Erythroblast (primary cell): ENCODE data around the gene PITX2.
A peak's percentile ranks its signal among the peaks of the same experiment; 100 is the strongest.

Source experiments
- DNase-seq, 2 experiments: peaks; one replicate each; lab custom pipeline; 2025; lab: John Stamatoyannopoulos, UW
- GATA1 ChIP-seq: IDR thresholded peaks from 2 replicates; pipeline ENCODE4 v1.6.1; 2011; ENCODE audit warnings: low read depth, mild to moderate bottlenecking, control low read depth, low read length, moderate library complexity
- POLR2A ChIP-seq: IDR thresholded peaks from 2 replicates; pipeline ENCODE4 v1.6.1; 2011; ENCODE audit warnings: mild to moderate bottlenecking, low read length

The PITX2 gene

DNA sequence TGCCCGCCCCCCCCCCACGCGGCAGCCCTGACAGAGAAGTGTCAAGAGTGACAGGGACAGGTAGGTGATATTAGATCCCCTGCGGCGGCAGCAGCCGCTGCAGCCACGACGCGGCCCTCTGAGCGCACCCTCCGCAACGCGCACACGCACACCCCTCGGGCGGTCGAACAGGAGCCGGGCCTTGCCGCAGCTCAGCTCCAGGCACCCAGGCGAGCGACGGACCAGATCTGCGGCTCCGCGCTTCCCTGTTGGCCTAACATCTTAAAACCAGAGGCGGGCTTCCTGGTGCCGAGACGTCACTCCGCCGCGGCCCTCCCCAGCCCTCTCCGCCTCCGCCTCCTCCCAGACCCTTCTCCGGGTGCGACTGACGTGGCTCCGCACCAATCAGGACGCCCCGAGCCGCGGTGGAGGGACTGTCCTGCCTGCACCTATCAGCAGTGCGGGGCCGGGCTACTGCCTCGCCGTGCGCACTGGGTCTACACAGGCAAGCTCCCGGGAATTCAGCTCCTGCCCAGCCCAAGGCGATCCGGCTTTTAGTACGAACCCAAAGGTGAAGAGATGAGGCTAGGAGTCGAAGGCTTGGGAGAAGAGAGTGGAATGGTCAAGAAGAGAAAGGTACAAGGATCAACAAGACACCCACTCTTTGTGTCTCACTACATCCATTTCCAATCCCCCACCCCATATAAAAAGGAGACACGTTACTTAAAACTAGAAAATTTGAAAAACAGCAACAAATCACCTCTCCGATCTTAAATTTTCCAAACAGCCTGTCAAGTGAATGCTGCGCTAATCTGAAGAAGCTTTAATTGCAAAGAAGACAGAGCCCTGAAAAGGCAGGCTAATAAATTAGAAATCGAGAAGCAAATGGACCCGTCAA is at the start of gene PITX2:
TSS of gene PITX2 (minus strand) at position 237 of the 877 bp plus-strand sequence. CDS start 617 bp downstream, outside the sequence.
- TF ChIP-seq GATA1 = no peak
- no peak for TF ChIP-seq POLR2A
- DNase-seq = peak; percentile 58 to 63

DNA sequence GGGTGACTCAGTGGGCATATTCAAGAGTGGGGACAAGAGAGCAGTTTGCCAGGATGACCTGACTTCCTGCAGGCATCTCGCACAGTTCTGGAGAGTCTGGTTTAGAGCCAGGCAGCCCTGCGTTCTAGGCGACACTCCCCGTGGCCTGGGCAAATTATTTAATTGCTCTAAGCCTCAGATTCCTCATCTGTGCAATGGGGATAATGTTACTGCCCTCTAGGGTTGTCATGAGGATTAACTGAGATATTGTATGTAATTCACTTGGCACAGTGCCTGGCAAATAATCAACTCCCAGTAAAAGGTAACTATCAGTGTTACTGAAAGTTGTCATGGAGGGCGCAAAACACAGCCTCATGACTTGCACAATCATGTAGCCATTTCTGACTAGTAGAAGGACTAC is 48.8 kb upstream of the PITX2 start:
- DNase-seq = no peak
- no peak for TF ChIP-seq GATA1
- TF ChIP-seq POLR2A = no peak

DNA sequence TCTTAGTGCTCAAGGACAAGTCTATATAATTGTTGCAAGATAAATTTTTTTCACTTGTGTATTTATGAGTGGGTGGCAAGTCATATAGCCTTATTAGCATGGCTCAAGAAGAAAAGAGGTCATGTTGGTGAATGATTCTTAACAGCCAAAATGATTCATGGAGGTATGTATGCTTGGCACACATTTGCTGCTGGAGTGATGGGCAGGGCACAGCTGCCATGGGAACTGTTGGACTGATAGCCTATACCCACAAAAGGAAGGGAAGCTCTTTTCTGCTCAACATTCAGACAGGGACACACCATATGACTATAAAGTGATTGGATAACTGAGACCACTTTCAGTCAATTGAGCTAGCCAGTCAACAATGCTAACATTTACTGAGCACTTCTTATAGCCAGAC is 46.8 kb upstream of the PITX2 start:
- no peak for DNase-seq
- TF ChIP-seq POLR2A (no peak), GATA1 (no peak)

DNA sequence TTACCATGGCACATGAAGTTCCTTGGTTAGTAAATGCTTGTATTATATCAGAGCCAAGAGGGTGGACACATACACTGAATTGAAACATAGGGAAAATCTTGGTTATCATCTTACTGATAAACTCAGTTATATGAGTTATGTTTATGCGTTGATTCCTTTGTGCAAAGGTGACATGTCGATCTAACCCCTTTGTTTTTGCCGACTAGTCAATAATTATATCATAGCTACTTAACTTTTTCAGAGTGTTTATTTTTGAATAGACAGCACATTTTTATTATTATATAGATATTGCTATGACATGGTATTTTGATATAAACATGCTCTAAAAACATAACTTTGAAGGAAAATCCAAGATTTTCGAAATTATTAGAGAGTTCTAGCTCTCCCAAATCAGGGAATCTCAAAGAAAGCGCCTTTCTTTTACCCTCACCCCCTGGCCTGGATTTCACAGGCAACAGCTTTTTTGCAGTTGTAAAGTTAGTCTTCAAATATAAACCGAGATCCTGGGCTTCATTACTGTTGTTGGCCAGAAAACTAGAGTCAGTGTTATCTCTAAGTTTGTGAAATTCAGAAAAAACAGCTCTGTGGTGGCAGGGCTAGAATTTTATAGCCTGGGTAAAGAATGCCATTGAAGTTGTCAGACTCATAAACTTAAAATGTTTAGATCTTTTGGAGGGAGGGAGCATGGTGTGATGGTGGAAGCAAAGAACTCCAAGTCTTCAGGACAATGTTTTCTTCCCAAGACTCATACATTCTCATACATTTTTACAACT is 45.8 kb upstream of the PITX2 start:
- no peak for DNase-seq
- no peak for TF ChIP-seq GATA1
- TF ChIP-seq POLR2A = no peak

DNA sequence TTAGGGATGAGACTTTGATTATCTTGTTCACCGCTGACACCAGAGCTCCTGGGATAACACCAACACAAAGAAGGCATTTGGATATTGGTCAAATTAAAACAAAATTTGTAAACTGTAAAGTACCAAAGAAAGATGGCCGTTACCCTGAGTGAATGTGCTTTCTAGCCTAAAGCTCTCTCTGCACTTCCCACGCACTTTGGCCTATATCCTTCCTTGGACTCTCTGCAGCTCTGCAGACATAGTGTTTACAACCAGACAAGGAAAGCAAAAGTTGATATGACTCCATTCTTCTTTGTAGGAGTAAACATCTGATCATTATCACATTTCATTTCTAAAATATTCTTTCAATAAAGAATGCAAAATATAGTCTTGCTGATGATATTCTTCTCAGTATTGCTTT is 44.8 kb upstream of the PITX2 start:
- TF ChIP-seq POLR2A (no peak), GATA1 (no peak)
- DNase-seq = no peak

DNA sequence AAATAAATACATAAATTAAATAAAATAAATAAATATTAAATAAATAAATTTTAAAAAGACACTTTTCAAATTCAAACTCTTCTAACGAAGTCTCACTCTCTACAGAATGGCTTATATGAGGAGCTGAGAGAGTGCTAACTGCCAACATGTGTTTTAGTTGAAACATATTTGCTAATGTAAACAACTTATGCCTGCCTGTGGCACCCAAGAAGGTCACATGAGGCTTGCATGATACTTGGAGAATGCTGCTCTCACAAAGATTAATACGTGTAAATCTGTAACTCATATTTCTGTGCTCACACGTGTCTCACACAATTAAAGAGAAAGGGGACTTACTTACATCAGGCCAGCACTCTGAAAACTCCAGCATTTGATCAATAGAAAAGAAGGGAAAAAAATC is 43.2 kb upstream of the PITX2 start:
- TF ChIP-seq GATA1 = no peak
- TF ChIP-seq POLR2A = no peak
- DNase-seq = no peak

DNA sequence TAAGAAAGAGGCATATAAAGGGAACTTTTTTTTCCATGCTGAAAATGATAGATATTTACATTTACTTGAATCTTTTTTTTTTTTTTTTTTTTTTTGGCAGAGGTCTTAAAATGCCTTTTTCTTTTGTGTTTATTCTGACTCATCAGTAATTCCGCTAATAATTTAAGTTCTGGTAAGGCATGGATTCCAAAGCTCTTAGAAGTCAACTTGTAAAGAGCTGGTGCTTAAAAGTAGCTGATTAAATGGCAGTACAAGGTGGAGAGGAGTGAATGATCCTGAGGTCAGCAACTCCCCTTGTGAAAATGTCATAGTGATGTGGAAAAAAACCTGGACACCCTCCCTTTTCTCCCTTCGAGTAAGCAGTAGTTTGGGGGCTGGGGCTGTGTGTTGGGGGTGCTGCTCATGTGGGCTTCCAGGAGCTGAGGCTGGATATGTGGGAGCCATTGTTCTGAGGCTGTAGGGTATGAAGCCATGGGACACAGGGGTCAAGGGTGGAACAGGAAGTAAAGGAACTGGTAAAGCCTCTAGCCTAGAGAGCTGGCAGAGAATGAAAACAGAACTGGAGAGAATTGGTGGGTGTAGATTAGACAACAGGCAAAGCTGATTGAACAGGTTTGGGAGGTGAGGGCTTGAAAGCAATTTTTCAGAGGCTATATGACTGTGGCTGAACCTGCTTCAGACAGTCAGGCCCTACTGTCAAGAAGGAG is 41.0 kb upstream of the PITX2 start:
- TF ChIP-seq GATA1 (no peak), POLR2A (no peak)
- no peak for DNase-seq

DNA sequence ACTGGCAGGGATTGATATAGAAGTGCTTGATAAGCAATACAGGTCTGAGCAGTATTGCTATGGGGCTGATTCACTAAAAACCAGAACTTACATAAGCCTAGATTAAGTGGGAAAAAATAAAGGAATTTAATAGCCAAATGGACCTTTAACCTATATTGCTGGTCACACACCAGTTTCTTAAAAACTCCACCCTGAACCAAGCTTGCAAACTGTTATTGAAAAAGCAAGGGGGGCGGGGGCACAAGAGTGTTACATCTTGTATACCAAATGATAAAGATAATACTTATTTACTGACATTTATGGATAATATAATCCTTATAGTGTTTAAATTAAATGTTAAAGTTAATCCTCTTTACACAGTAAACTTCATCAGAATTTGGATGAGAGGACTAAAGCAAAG is 40.3 kb upstream of the PITX2 start:
- no peak for TF ChIP-seq POLR2A
- TF ChIP-seq GATA1 = no peak
- DNase-seq = no peak

DNA sequence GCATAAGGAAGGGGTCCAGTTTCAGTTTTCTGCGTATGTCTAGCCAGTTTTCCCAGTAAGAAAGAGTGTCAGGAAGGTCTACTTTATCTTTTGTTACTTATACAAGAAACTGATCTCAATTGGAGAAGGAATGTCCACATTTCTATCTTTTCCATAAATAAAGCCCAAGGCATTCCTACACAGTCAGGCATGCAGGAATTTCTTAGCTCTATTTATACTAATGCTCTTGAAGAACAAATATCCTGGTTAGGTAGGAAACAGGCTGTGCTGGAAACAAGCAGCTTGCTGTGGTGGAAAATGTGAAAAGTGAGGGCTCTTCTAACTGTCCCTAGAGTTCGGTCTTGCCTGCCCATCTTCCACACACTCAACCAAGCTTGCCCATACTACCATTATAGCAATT is 37.9 kb upstream of the PITX2 start:
- no peak for DNase-seq
- no peak for TF ChIP-seq POLR2A
- TF ChIP-seq GATA1 = no peak

DNA sequence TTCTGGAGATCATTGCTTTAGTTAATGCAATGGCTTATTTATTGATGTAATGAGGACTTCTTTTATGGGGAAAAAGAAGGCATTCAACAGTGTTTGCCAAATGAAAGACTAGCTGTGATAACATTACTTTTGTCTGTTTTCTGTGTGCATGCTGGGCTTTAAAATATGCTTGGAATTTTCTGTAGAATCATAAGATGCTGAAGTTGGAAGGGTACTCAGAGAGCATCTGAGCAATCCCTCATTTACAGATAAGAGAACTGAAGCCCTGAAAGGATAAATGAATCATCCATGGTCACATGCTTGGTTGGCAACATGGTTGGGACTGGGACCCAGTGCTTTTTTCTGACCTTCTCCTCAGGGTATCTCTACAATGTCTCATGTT is 31.4 kb upstream of the PITX2 start:
- TF ChIP-seq GATA1 (no peak), POLR2A (no peak)

DNA sequence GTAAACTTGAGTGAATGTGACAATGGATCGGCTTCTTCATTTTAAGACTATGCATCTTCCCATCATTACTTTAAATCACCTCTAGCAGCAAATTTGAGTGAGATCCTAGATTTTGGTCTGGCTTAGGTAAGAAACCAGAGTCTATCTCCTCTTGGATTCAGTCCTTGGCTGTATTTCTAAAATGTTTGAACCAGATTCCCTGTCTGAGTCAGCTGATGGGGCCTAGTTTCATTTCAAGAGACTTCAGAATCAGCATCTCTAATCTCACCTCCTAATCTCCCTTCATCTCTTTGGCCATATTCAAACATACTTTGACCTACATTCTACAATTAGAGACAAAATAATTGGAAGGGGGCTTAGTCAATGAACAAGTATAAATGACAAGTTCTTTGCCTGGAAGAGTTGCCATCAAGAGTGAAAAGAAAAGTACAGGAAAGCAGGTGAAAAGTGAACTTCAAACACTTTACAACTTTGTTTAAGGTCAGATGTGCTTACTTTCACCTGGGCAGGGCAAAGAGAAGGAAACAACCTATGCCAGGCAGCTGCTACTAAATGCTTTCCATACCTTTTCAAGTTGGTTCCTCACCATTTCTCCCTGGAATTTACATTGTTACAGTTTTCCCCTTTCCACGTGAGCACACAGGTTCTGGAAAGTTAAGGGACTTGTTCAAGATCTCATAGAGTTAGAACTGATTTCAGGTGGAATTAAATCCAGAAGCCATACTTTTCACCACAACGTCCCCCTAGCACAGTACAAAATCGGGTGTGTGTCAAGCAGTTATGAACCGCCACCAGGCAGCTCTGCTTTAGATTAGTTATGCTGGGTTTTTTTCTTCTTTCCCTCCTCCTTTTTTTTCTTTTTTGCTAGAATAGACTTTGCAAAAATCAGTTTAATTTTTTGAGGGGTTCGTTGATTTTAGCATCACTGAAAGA is 30.7 kb upstream of the PITX2 start:
- DNase-seq = no peak
- TF ChIP-seq POLR2A = no peak
- TF ChIP-seq GATA1 = no peak

More for the DNA sequence above, 31.4 kb upstream of the PITX2 start:
- DNase-seq = no peak

DNA sequence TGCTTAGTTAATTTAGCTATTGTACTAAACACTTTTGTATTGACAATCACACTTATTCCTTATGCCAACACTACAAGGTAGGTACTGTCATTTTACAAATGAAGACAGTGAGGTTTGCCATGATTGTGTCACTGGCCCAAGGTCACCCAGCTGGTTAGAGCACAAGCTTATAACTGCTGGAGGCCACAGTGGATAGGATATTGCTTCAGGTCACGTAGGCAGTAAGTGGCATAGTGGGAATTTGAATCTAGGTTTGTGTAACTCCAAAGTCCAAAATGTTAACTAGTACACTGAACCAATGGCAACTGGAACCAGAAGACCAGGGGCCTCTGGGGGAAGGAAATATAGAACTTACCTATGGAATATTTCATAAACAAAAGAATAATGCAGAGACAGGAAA is 21.1 kb upstream of the PITX2 start:
- TF ChIP-seq GATA1 (no peak), POLR2A (no peak)
- no peak for DNase-seq

DNA sequence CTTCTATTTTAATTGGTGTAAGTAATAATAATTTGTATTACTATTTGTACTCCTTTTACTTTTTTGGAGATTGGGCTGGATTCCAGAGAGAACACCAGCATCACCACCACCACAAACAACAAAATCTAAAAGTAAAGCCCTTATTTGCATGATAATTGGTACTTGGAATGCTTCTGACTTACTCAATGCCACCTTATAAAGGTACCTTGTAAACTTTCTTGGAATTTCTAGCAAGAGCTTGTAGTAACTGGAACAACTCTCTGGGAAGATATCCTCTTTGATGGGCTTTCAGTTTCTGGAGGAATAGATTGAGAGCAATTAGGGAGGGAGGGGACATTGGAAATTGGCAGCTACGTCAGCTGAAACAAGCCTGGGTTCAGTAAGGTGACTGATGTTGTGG is 20.2 kb upstream of the PITX2 start:
- TF ChIP-seq POLR2A (no peak), GATA1 (no peak)
- DNase-seq = no peak
